Activated CD4-positive, alpha-beta T cell treated with anti-CD3 and anti-CD28 coated beads, Interleukin-2, amount 50 U/mL, for 1 hour (primary cell): ENCODE measurements around the gene SSR3.
"Not testable (repeated sequence)": the region's sequence is repeated elsewhere in the genome, so short reads cannot be mapped to it uniquely, and the experiment has no call there.

ENCODE experiments used
- DNase-seq: peaks from one replicate; pipeline ENCODE4 v3.0.0-alpha.2; 2020

Gene SSR3

GRCh38 chr3:156554842-156555687 lies at the start of gene SSR3:
Gene SSR3, minus strand, starts transcription at chr3:156555117. Its CDS starts 28 bp downstream, at chr3:156555089.
- DNase-seq, result peak; percentile 98

- no peak for DNase-seq
Observed at GRCh38 chr3:156604064-156604641, 49.2 kb upstream of the SSR3 start.

GRCh38 chr3:156603379-156604017 lies 48.6 kb upstream of the SSR3 start:
- DNase-seq, result no peak

- DNase-seq, result no peak
Observed at GRCh38 chr3:156602424-156602823, 47.5 kb upstream of the SSR3 start.

GRCh38 chr3:156601497-156601896 lies 46.6 kb upstream of the SSR3 start:
- DNase-seq, result no peak

GRCh38 chr3:156600834-156601233 lies 45.9 kb upstream of the SSR3 start:
- DNase-seq, result no peak

GRCh38 chr3:156599089-156599874 lies 44.4 kb upstream of the SSR3 start:
- DNase-seq, result no peak

- no peak for DNase-seq
Observed at GRCh38 chr3:156598413-156598812, 43.5 kb upstream of the SSR3 start.

GRCh38 chr3:156594219-156594683 lies 39.3 kb upstream of the SSR3 start:
- no peak for DNase-seq

- no peak for DNase-seq
Observed at GRCh38 chr3:156593814-156594213, 38.9 kb upstream of the SSR3 start.

- DNase-seq, result not testable (repeated sequence)
Observed at GRCh38 chr3:156589806-156590205, 34.9 kb upstream of the SSR3 start.

GRCh38 chr3:156587760-156588069 lies 32.8 kb upstream of the SSR3 start:
- DNase-seq, result no peak

GRCh38 chr3:156586905-156587759 lies 32.2 kb upstream of the SSR3 start:
- no peak for DNase-seq

GRCh38 chr3:156583469-156583868 lies 28.6 kb upstream of the SSR3 start:
- no peak for DNase-seq

GRCh38 chr3:156582532-156583183 lies 27.7 kb upstream of the SSR3 start:
- no peak for DNase-seq

GRCh38 chr3:156581954-156582353 lies 27.0 kb upstream of the SSR3 start:
- no peak for DNase-seq

GRCh38 chr3:156581033-156581432 lies 26.1 kb upstream of the SSR3 start:
- no peak for DNase-seq

GRCh38 chr3:156579427-156579851 lies 24.5 kb upstream of the SSR3 start:
- DNase-seq, result no peak

- DNase-seq, result no peak
Observed at GRCh38 chr3:156577736-156578135, 22.8 kb upstream of the SSR3 start.

GRCh38 chr3:156576651-156577348 lies 21.9 kb upstream of the SSR3 start:
- no peak for DNase-seq

- no peak for DNase-seq
Observed at GRCh38 chr3:156576051-156576450, 21.1 kb upstream of the SSR3 start.
